ENCODE data around the gene NEMP2. TPM values are rescaled to one million over a fixed set of nuclear protein-coding genes. Genes with fewer than 3 reads are reported as not detected.

Gene NEMP2
- total and polyA plus RNA-seq, 2 of the 8 experiments (the other 6 are each of a cell fraction or from before 2014, with no cell fraction given), result 3.1 to 5.3 TPM

DNA sequence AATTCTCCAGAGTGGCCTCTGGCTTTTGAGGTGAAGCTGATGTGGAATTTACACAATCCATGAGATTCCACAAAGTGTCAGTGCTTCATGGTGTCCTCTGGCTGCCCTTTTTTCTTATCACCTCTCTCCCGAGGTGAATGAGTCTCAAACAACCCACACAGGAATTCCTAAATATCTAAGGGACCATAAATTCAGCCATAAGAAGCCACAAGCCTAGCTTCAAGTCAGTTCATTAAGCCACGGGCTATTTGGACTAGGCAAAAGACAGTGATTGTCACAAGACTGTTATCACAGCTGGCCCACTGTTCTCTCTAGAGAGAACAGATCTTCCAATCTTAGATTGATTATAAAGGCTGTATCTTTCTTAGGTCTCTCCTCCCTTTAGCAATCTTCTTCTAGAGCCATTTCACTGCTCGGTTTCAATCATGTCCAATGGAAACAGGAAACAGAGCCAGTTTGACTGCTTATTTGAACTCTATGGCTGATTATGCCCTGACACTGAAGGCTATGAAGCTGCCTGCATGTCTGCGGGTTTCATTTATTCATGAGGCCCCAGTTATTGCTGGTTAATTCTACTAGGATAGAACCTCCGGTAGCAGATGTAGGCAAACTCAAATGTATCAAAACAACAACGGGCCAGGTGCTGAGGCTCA lies 4.1 kb downstream of the NEMP2 start:
- Histone ChIP-seq H3K23ac (ENCODE audit: insufficient read length) (no peak overlapping the region), H3K14ac (ENCODE audit: insufficient read length) (no peak overlapping the region), H2BK20ac (ENCODE audit: low read length) (no peak overlapping the region), H3K4me1 (replicated peaks in 1 of 4; ENCODE audit: control insufficient read depth in 3 of 4, insufficient read depth in 4 of 4, low read length in 3 of 4) (peaks cover 0 to 8% (median 1%) of the 10 kb centered on the region in 4 experiments; a peak in 4 of 7 replicates), H3K4me2 (ENCODE audit: insufficient read depth in 1 of 2, low read depth in 2 of 2, low read length in 2 of 2) (no peak overlapping the region), H3K36me3 (ENCODE audit: control insufficient read depth in 2 of 4, insufficient read depth in 4 of 4, low read length in 3 of 4) (no peaks in the 10 kb centered on the region), H2BK15ac (ENCODE audit: low read length) (no peak overlapping the region), H2BK12ac (ENCODE audit: low read depth, low read length) (no peak overlapping the region), H3K18ac (ENCODE audit: extremely low read depth, low read length) (no peak overlapping the region), H2AFZ (ENCODE audit: low read length) (no peak overlapping the region), H3K4ac (replicated peaks; ENCODE audit: insufficient read length, low read depth, low read length) (no peak overlapping the region), H3K79me2 (ENCODE audit: control insufficient read depth in 1 of 2, insufficient read depth in 2 of 2, low read length in 2 of 2) (no peaks in the 10 kb centered on the region), H4K5ac (ENCODE audit: insufficient read length, low read depth, low read length) (no peak overlapping the region), H2BK120ac (replicated peaks; ENCODE audit: low read depth, low read length) (no peak overlapping the region), H3K9ac (replicated peaks in 1 of 4; ENCODE audit: extremely low read depth in 1 of 4, low read depth in 3 of 4, low read length in 3 of 4) (no peak overlapping the region), H3K56ac (replicated peaks; ENCODE audit: insufficient read length, low read depth, low read length) (no peak overlapping the region), H3K9me3 (ENCODE audit: insufficient read depth in 2 of 2, low read depth in 1 of 2, low read length in 1 of 2) (no peaks in the 10 kb centered on the region), H3K27me3 (replicated peaks in 1 of 4; ENCODE audit: control insufficient read depth in 3 of 4, extremely low read depth in 1 of 4, insufficient read depth in 3 of 4, low read length in 3 of 4) (no peaks in the 10 kb centered on the region), H4K91ac (replicated peaks; ENCODE audit: insufficient read length, low read length) (no peak overlapping the region), H3K23me2 (ENCODE audit: low read depth, low read length) (0 out of 2 replicates have a peak, but pooled peaks cover 4% of the 10 kb centered on the region), H3K27ac (ENCODE audit: low read depth, low read length) (no peak overlapping the region), H4K8ac (ENCODE audit: extremely low read depth, insufficient read depth, low read length) (no peak overlapping the region), H2AK5ac (ENCODE audit: low read depth, low read length) (0 out of 2 replicates have a peak overlapping the region, but pooled peaks have one; percentile 43), H4K20me1 (replicated peaks in 1 of 2; ENCODE audit: control insufficient read depth in 1 of 2, insufficient read depth in 2 of 2, low read length in 2 of 2) (no peaks in the 10 kb centered on the region), H3K79me1 (ENCODE audit: low read depth, low read length) (no peaks in the 10 kb centered on the region), H2BK5ac (ENCODE audit: low read depth, low read length) (no peak overlapping the region), H3K4me3 (ENCODE audit: extremely low read depth in 1 of 4, insufficient read depth in 2 of 4, low read depth in 3 of 4, low read length in 4 of 4) (no peak overlapping the region)
- ChIA-PET POLR2A (ENCODE audit: partially characterized antibody) (no interaction called here), CTCF (ENCODE audit: partially characterized antibody) (interaction anchor here (0.6 to 1.3 kb wide), 2 partner anchors 9 kb away, joined by 3 to 5 read pairs; no protein-coding TSS in a partner anchor)
- TF ChIP-seq HDAC6 (IDR thresholded peaks at IDR 0.05; ENCODE audit: low read depth, low read length) (no peak), SIN3A (conservative IDR thresholded peaks at IDR 0.05 in 1 of 2, IDR thresholded peaks at IDR 0.05 in 1 of 2; ENCODE audit: low read depth in 1 of 2, low read length in 2 of 2) (no peak), CHD1 (IDR thresholded peaks at IDR 0.05; ENCODE audit: low read depth, low read length) (no peak), ZNF274 (IDR thresholded peaks at IDR 0.05; ENCODE audit: borderline replicate concordance, extremely low read depth, low read length) (no peak), SIX5 (IDR thresholded peaks at IDR 0.05; ENCODE audit: low read depth, low read length) (no peak), RFX5 (IDR thresholded peaks at IDR 0.05; ENCODE audit: borderline replicate concordance, low read depth, low read length) (no peak)
- no peak for FAIRE-seq
- WGBS, 2 experiments (ENCODE audit: extremely low coverage in 1 of 2, insufficient coverage in 1 of 2, insufficient read length in 1 of 2, insufficient replicate concordance in 2 of 2, low coverage in 1 of 2, low lambda C conversion rate in 2 of 2, missing lambda C conversion rate in 1 of 2), result 90% methylated on average over 6 of the region's 6 CpGs; no CpG with 5 or more reads in 1 of the 2 experiments
- no peak for DNase-seq (ENCODE audit: low read depth in 1 of 2, low spot score in 2 of 2)

All from H1 (cell line).